Stimulated activated CD8-positive, alpha-beta memory T cell treated with anti-CD3 and anti-CD28 coated beads, Interleukin-12 subunit alpha, Interleukin-12 subunit beta, amount 100 ng/mL, for 4 hours (primary cell): Measurements from ENCODE around the gene NUB1.

Source experiments
- DNase-seq: peaks from one replicate; pipeline ENCODE4 v3.0.0-alpha.2; 2020; ENCODE audit warnings: low read depth

NUB1 gene

DNA sequence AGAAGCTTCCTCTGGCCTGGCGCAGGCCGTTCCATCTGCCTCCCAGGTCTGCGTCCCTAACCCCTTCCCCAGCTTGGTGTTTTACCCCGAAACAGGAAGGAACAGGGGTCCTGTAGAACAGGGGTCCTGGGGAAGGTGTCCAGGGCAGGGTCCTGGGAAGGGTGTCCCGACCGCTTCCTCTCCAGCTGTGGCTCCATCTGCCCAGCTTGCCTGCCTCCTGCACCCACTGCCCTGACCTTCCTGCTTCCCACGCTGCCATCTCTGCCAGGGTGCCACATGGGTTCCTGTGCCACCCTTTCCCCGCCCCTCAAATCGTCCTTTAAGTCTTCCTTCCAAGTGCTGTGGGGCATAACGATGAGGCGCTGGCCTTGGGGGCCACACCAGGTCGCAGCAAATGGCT lies 35.8 kb downstream of the NUB1 start:
- no peak for DNase-seq

DNA sequence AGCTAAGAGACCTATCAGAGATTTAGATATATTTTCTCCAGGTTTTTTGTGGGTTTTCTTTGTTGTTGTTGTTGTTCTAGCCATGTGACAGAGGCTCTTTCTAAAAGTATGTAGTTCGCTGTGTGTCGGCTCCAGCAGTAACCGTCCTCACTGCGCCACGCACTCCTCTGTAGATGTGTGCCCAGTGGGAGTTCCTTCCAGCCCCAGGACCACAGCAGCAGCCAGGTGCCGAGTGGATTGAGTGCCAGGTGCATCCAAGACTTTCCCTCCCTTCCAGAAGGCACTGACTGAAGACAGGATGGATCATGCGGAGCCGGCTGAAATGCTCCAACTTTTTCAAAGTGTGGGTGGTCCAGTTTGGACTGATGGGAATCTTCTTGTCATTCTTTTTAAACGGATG lies 36.4 kb downstream of the NUB1 start:
- no peak for DNase-seq

DNA sequence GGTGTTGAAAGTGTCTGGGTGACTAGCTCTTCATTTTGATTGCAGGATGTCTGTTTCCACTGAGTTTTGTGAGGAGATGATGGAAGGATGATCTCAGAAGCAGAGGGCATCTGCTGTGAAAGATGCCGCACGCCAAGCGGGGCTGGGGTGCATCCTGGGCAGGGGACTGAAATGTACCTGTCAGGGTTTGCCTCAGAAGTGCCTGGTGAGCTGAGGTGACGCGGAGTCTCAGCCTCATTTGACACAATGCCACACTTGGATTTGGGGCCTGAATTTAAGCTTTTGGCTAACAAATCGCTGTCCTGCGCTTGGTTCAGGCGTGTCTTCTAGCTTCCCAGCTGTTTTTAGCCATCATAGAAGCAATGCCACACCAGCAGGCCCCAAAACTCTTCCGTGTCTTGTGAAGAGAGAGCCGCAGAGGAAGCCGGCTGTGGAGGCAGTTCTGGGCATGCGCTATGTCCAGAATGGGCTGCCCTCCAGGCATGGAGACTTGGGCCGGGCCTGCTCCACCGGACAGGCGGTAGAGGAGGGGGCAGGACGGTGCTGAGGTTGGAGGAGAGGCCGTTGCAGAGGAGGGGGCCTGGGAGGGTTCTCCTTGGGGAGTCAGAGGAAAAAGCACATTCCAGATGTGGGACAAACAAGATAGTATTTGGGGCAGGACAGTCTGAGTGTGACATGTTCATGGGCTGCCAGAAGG lies 37.0 kb downstream of the NUB1 start:
- no peak for DNase-seq

DNA sequence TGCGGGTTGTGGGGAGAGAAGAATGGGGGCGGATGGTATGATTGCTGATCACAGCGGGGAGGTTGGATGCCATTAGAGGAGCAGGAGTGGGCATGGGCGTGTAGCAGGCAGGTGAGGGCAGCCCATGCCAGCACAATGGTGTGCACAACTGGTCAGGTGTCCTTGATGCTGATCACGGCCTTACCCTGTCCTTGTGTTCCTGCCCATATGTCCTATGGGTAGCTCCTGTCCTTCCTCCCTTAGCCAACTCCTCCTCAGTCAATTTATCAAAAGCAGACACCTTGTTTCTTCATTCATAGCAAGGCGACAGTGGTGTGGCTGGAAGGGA lies 37.5 kb downstream of the NUB1 start:
- no peak for DNase-seq

- DNase-seq: no peak
Observed at GRCh38 chr7:151379534-151380198, 38.1 kb downstream of the NUB1 start.

DNA sequence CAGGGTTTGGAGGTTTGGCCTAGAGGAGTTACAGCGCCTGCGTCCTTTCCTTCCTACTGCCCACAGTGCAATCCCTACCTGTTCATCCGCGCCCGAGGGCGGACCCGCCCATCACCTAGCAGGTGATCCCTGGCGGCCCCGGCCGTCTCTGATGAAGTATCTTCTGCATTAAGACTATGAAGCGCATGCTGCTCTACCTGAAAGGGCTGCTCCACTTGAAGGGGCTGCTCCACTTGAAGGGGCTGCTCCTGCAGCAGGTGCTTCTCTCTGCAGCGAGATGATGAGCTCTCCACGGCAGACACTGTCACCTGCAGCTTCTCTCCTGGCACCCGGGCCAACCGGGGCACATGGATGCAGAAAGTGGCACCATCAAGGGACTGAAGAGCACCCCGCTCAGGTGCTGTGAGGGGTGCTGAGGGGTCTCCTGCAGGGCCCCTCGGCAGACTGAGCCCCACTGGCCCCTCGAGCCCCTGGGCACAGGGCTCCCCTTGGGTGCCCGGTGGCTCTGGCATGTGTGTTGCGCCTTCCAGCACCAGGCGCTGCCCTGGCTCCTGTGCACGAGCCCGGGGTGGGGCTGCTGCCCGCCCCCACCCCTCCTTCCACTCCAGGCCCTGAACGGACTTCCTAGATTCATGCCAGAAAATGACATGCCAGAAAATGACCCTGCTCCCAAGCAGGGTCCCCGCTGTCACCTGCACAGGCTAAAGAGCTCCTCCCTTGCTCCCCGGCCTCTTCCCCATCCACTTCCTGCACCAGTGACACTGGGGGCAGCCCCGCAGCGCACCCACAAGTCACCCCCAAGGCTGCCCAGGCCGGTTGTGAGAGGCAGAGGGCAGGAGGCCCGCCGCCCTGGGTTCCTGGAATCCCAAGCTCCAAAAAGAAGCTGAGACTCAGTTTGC lies 38.8 kb downstream of the NUB1 start:
- no peak for DNase-seq

- no peak for DNase-seq
Observed at GRCh38 chr7:151381098-151381347, 39.4 kb downstream of the NUB1 start.

DNA sequence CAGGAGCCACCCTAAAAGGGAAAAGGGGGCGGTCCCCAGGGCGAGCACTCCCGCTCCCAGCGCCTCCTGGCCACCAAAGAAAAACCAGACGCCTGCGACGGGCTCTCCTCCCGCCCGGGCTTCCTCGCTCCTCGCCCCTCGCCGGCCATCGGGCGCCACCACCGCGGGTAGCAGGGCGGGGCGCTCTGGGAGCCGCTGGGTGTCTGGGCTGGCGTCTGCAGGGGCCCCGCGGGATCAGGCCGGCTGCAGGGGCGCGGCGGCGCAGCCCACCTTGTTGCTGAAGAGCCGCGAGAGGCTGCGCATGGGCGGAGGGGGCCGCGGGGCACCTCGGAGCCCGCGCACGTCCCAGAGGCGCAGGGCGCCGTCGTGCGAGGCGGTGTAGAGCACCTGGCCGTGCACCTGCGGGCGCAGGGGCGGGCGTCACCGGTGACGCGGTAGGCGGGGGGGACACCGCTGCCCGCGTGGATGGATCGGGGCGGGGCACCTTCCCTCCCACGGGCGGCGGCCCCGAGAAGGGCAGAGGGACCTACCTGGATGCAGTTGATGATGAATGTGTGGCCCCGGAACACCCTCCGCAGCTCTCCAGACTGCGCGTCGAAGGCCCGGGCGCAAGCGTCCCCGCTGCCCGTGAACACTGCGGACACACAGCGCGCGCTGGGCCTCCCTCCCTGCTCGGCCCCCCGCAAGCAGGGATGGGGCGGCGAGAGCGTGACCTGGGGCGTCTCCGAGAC lies 39.9 kb downstream of the NUB1 start:
- peak; percentile 23 for DNase-seq

- no peak for DNase-seq
Observed at GRCh38 chr7:151382079-151382885, 40.7 kb downstream of the NUB1 start.

GRCh38 chr7:151383638-151384351 lies 42.2 kb downstream of the NUB1 start:
- DNase-seq: no peak

GRCh38 chr7:151384352-151384697 lies 42.7 kb downstream of the NUB1 start:
- no peak for DNase-seq

- no peak for DNase-seq
Observed at GRCh38 chr7:151384776-151385625, 43.4 kb downstream of the NUB1 start.

- DNase-seq: no peak
Observed at GRCh38 chr7:151385626-151386300, 44.2 kb downstream of the NUB1 start.

DNA sequence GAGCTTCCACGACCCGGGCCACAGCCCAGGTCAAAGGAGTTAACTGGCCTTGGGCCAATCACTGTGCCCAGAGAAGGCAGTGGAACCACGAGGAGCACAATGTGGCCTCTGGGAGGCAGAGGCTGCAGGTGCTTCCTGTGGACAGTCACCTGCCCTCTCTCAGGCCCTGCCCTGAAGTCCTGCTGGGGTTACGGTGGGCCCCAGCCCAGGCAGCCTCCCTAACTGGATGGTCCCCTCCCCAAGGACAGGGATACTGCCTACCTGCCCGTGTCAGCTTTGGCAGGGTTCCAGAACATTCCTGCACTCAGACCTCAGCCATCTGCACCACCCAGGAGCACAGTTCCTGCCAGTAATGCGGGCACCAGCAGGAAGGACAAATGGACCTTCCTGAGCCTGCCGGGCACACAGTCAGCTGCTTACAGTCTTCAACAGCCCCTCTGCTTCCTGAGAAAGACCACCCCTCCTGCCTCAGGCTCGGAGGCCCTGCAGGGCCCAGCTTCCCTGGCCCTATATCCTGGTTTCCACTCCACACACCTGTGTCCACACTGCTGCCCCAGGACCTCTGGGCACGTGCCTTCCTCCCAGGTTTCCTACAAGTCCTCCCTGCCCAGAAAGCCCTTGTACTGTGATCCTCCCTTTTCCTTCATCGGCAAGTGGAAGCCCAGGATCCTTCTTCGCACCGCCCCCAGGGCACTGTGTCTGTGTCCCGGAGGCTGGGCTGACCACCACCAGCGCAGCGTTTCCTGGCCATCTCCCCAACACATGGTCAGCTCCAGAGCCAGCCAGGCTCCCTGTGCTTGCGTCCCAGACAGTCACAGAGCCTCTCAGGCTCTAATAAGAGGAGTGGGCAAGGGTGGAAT lies 44.9 kb downstream of the NUB1 start:
- DNase-seq: no peak

GRCh38 chr7:151387161-151388006 lies 45.8 kb downstream of the NUB1 start:
- no peak for DNase-seq

DNA sequence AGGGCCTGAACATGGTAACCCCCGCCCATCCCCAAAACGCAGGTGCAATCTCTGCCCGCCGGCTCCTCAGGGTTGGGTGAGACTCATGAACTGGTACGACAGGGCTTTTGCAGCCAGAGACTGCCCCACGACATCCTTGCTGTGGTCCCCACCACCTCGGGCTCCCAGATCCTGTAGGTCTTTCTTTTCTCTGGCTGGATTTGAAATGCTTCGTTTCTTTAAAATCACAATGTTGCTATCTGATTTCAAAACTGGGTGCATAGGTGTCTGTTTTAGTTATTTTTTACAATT lies 46.3 kb downstream of the NUB1 start:
- DNase-seq: no peak

- DNase-seq: no peak
Observed at GRCh38 chr7:151388430-151388829, 46.8 kb downstream of the NUB1 start.
